HG03103 (cell line): ENCODE results near the gene KAZN.

Experiments
- ATAC-seq: cut with Tn5 transposase; IDR thresholded peaks from one replicate; pipeline ENCODE4 v1.9.1; 2021; ENCODE audit warnings: low read depth; ENCODE audit not compliant: unreplicated experiment

KAZN gene

GRCh38 chr1:14944471-14944985 lies 346.0 kb downstream of the KAZN start:
- no peak for ATAC-seq

- no peak for ATAC-seq
Measured at GRCh38 chr1:14945132-14946010, 346.9 kb downstream of the KAZN start.

- no peak for ATAC-seq
Measured at GRCh38 chr1:14946011-14946359, 347.5 kb downstream of the KAZN start.

GRCh38 chr1:14946684-14947238 lies 348.3 kb downstream of the KAZN start:
- ATAC-seq, result no peak

- no peak for ATAC-seq
Measured at GRCh38 chr1:14947421-14947820, 348.9 kb downstream of the KAZN start.

- no peak for ATAC-seq
Measured at GRCh38 chr1:14948112-14948652, 349.7 kb downstream of the KAZN start.

- ATAC-seq, result no peak
Measured at GRCh38 chr1:14949270-14949835, 350.9 kb downstream of the KAZN start.

- ATAC-seq, result no peak
Measured at GRCh38 chr1:14949836-14950713, 351.6 kb downstream of the KAZN start.

GRCh38 chr1:14951766-14952165 lies 353.3 kb downstream of the KAZN start:
- ATAC-seq, result no peak

GRCh38 chr1:14952626-14953314 lies 354.3 kb downstream of the KAZN start:
- no peak for ATAC-seq

- no peak for ATAC-seq
Measured at GRCh38 chr1:14954210-14954609, 355.7 kb downstream of the KAZN start.

GRCh38 chr1:14954930-14955329 lies 356.4 kb downstream of the KAZN start:
- ATAC-seq, result no peak

- no peak for ATAC-seq
Measured at GRCh38 chr1:14955402-14955801, 356.9 kb downstream of the KAZN start.

- no peak for ATAC-seq
Measured at GRCh38 chr1:14955976-14956375, 357.5 kb downstream of the KAZN start.

- ATAC-seq, result no peak
Measured at GRCh38 chr1:14956579-14957195, 358.2 kb downstream of the KAZN start.

- ATAC-seq, result no peak
Measured at GRCh38 chr1:14957375-14958098, 359.1 kb downstream of the KAZN start.

- ATAC-seq, result no peak
Measured at GRCh38 chr1:14958249-14959058, 360.0 kb downstream of the KAZN start.
